CD4-positive, alpha-beta T cell treated with Interleukin-12 subunit alpha and Interleukin-12 subunit beta, for 1 hour (primary cell): Measurements from ENCODE around the gene ZNRF3.
"Not testable (repeated sequence)": the region's sequence is repeated elsewhere in the genome, so short reads cannot be mapped to it uniquely, and the experiment has no call there.

Experiments used
- DNase-seq: peaks from one replicate; pipeline ENCODE4 v3.0.0-alpha.2; 2020

ZNRF3 gene

GRCh38 chr22:28989035-28989464 is 105.7 kb downstream of the ZNRF3 start:
- no peak for DNase-seq

- no peak for DNase-seq
Observed at GRCh38 chr22:28989484-28989883, 106.1 kb downstream of the ZNRF3 start.

- DNase-seq: no peak
Observed at GRCh38 chr22:28989912-28990311, 106.5 kb downstream of the ZNRF3 start.

GRCh38 chr22:28992565-28993356 is 109.4 kb downstream of the ZNRF3 start:
- DNase-seq: no peak

GRCh38 chr22:28994522-28994921 is 111.2 kb downstream of the ZNRF3 start:
- no peak for DNase-seq

- DNase-seq: no peak
Observed at GRCh38 chr22:28995551-28995950, 112.2 kb downstream of the ZNRF3 start.

GRCh38 chr22:28997342-28997741 is 114.0 kb downstream of the ZNRF3 start:
- no peak for DNase-seq

GRCh38 chr22:28998681-28999080 is 115.3 kb downstream of the ZNRF3 start:
- no peak for DNase-seq

GRCh38 chr22:28999510-28999909 is 116.1 kb downstream of the ZNRF3 start:
- DNase-seq: no peak

- DNase-seq: no peak
Observed at GRCh38 chr22:28999919-29000556, 116.7 kb downstream of the ZNRF3 start.

- no peak for DNase-seq
Observed at GRCh38 chr22:29000641-29001040, 117.3 kb downstream of the ZNRF3 start.

- no peak for DNase-seq
Observed at GRCh38 chr22:29002603-29003002, 119.2 kb downstream of the ZNRF3 start.

- DNase-seq: no peak
Observed at GRCh38 chr22:29003552-29003951, 120.2 kb downstream of the ZNRF3 start.

GRCh38 chr22:29003975-29004646 is 120.7 kb downstream of the ZNRF3 start:
- no peak for DNase-seq

- DNase-seq: no peak
Observed at GRCh38 chr22:29004647-29005371, 121.4 kb downstream of the ZNRF3 start.

- not testable (repeated sequence) for DNase-seq
Observed at GRCh38 chr22:29005754-29006153, 122.4 kb downstream of the ZNRF3 start.

GRCh38 chr22:29006346-29006745 is 123.0 kb downstream of the ZNRF3 start:
- DNase-seq: no peak

- no peak for DNase-seq
Observed at GRCh38 chr22:29009148-29009547, 125.8 kb downstream of the ZNRF3 start.

GRCh38 chr22:29011240-29012100 is 128.1 kb downstream of the ZNRF3 start:
- DNase-seq: no peak

- DNase-seq: no peak
Observed at GRCh38 chr22:29012101-29012433, 128.7 kb downstream of the ZNRF3 start.

GRCh38 chr22:29012952-29013351 is 129.6 kb downstream of the ZNRF3 start:
- DNase-seq: no peak

- DNase-seq: no peak
Observed at GRCh38 chr22:29014293-29014692, 130.9 kb downstream of the ZNRF3 start.
